Gastroesophageal sphincter (tissue), 4 donors: Measurements from ENCODE around the gene TMEM208. TPM values are rescaled to one million over a fixed set of nuclear protein-coding genes. Genes with fewer than 3 reads are reported as not detected.

Experiments used
- ATAC-seq: fragments of 150-250 bp; one replicate; pipeline ENCODE4 v1.9.1; 2016; ENCODE audit warnings: mild to moderate bottlenecking, moderate library complexity
- H3K27ac ChIP-seq, 4 donors: fragments of 200-600 bp; sonication (generic) in 3 of 4; 1 replicate in 3 of 4; 2 replicates in 1 of 4; pipeline ENCODE4 v1.5.1; 2016 to 2019
- H3K27me3 ChIP-seq: fragments of 200-600 bp; sonication (generic); one replicate; pipeline ENCODE4 v1.5.1; 2019
- H3K36me3 ChIP-seq, 2 donors: fragments of 200-600 bp; sonication (generic); one replicate each; pipeline ENCODE4 v1.5.1; 2019; ENCODE audit warnings: control low read depth in 1 of 2
- H3K4me1 ChIP-seq, 3 donors: fragments of 200-600 bp; sonication (generic); 1 replicate in 2 of 3; 2 replicates in 1 of 3; pipeline ENCODE4 v1.5.1; 2016 to 2019; ENCODE audit warnings: control low read depth in 2 of 3
- H3K4me3 ChIP-seq, 2 donors: fragments of 200-600 bp; sonication (generic); one replicate each; pipeline ENCODE4 v1.5.1; 2019; ENCODE audit warnings: mild to moderate bottlenecking in 1 of 2, moderate library complexity in 1 of 2
- H3K9me3 ChIP-seq, 3 donors: fragments of 200-600 bp; sonication (generic); one replicate each; pipeline ENCODE4 v1.5.1; 2017 to 2019; ENCODE audit warnings: control low read depth in 2 of 3
- EP300 ChIP-seq: sonication (generic); formaldehyde crosslinking; IDR thresholded peaks from one replicate; pipeline ENCODE4 v1.6.1; 2017; ENCODE audit warnings: antibody characterized with exemption, mild to moderate bottlenecking
- POLR2A ChIP-seq, 2 donors: fragments of 450-650 bp; IDR thresholded peaks; one replicate each; pipeline ENCODE4 v1.6.1; 2017; ENCODE audit warnings: antibody characterized with exemption in 2 of 2, mild to moderate bottlenecking in 2 of 2, moderate library complexity in 1 of 2
- POLR2AphosphoS5 ChIP-seq: sonication (generic); formaldehyde crosslinking; IDR thresholded peaks from one replicate; pipeline ENCODE4 v1.6.1; 2017; ENCODE audit warnings: antibody characterized with exemption
- WGBS, 2 donors: methylation state at CpG; one replicate each; pipeline ENCODE4 v1.1.5; 2018; ENCODE audit warnings: low coverage in 1 of 2; 5-methylcytosine and 5-hydroxymethylcytosine counted together
- small RNA-seq, 4 donors: library from RNA; depleted of rRNA; stranded (forward); fragments of <200 nt; gene quantifications; one replicate each; pipeline ENCODE3, GENCODE V24; 2016
- total RNA-seq, 4 donors: library from RNA; depleted of rRNA; stranded (reverse); fragments of >200 nt; gene quantifications; one replicate each; pipeline ENCODE4 v1.1.0, GENCODE V29; 2016
- TF ChIP-seq, protein P1 (sequence below), 4 experiments: fragments of 200-600 bp in 2 of 4; fragments of 450-650 bp in 2 of 4; sonication (generic) in 1 of 4; IDR thresholded peaks; one replicate each; pipeline ENCODE4 v1.5.1; 2017 to 2019; ENCODE audit warnings: antibody characterized with exemption in 4 of 4, mild to moderate bottlenecking in 2 of 4, moderate library complexity in 2 of 4

The TMEM208 gene
- total RNA-seq, 4 donors from 2014 or later: 15.4 to 34.7 (median 30.7) TPM

DNA sequence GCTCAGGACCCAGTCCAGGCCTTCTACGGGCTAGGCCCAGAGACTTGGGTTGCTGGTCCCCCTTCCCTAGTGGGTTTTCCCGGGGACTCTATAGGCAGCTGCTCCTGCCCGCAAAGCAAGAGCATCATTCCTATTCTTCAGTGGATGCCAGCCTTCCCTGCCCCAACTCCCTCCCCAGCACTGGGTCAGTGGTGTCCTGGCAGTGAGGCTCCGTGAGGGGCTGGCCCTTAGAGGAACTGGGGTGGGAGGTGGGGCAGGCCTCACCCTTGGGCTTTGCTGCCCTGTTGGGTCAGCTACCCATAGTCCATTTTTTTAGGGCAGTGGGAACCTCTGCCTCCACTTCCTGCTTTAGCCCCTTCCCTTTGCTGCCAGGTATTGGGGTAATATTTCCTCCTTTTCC, 44.5 kb downstream of the TMEM208 start:
- ATAC-seq: no peak
- TF ChIP-seq POLR2AphosphoS5 (no peak), EP300 (no peak), POLR2A (IDR thresholded peaks at IDR 0.05) (no peak)
- TF ChIP-seq, protein P1, sequence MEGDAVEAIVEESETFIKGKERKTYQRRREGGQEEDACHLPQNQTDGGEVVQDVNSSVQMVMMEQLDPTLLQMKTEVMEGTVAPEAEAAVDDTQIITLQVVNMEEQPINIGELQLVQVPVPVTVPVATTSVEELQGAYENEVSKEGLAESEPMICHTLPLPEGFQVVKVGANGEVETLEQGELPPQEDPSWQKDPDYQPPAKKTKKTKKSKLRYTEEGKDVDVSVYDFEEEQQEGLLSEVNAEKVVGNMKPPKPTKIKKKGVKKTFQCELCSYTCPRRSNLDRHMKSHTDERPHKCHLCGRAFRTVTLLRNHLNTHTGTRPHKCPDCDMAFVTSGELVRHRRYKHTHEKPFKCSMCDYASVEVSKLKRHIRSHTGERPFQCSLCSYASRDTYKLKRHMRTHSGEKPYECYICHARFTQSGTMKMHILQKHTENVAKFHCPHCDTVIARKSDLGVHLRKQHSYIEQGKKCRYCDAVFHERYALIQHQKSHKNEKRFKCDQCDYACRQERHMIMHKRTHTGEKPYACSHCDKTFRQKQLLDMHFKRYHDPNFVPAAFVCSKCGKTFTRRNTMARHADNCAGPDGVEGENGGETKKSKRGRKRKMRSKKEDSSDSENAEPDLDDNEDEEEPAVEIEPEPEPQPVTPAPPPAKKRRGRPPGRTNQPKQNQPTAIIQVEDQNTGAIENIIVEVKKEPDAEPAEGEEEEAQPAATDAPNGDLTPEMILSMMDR (IDR thresholded peaks at IDR 0.05): no peak
- Histone ChIP-seq H3K27me3 (peaks cover 10% of the 10 kb centered on the region), H3K4me1 (no peaks in the 10 kb centered on the region), H3K27ac (no peak overlapping the region), H3K36me3 (peaks cover 0 to 4% of the 10 kb centered on the region in 2 donors), H3K9me3 (no peaks in the 10 kb centered on the region), H3K4me3 (no peak overlapping the region)
- WGBS, 2 donors: 100% methylated on average over 1 of the region's 4 CpGs; no CpG with 5 or more reads in 1 of the 2 donors

DNA sequence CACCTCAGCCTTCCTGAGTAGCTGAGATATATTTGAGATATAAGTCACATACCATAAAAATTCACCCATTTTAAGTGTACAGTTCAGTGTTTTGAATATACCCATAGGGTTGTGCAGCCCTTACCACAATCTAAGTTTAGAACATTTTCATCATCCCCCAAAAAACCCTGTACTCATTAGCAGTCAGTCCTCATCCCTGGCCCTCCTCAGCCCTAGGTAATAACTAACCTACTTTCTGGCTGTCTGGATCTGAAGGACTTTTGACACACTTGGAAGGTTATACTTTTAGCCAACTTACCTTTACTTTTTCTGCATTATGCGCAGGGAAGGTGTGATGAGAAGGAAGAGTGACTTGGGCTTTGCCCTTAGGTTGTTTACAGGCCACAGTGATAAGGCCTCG, 48.4 kb downstream of the TMEM208 start:
- TF ChIP-seq EP300 (no peak), POLR2AphosphoS5 (no peak), POLR2A (IDR thresholded peaks at IDR 0.05) (no peak)
- TF ChIP-seq, protein P1 (IDR thresholded peaks at IDR 0.05): no peak
- no peak overlapping the region for H3K27ac ChIP-seq
- H3K4me3 ChIP-seq: no peak overlapping the region
- peaks cover 0 to 27% (median 11%) of the 10 kb centered on the region in 3 donors for H3K4me1 ChIP-seq
- no peak for ATAC-seq
- 100% methylated on average over 2 of the region's 2 CpGs; no CpG with 5 or more reads in 1 of the 2 donors for WGBS, 2 donors
- H3K27me3 ChIP-seq: no peaks in the 10 kb centered on the region
- no peaks in the 10 kb centered on the region for H3K9me3 ChIP-seq
- peaks cover 0 to 9% of the 10 kb centered on the region in 2 donors for H3K36me3 ChIP-seq

DNA sequence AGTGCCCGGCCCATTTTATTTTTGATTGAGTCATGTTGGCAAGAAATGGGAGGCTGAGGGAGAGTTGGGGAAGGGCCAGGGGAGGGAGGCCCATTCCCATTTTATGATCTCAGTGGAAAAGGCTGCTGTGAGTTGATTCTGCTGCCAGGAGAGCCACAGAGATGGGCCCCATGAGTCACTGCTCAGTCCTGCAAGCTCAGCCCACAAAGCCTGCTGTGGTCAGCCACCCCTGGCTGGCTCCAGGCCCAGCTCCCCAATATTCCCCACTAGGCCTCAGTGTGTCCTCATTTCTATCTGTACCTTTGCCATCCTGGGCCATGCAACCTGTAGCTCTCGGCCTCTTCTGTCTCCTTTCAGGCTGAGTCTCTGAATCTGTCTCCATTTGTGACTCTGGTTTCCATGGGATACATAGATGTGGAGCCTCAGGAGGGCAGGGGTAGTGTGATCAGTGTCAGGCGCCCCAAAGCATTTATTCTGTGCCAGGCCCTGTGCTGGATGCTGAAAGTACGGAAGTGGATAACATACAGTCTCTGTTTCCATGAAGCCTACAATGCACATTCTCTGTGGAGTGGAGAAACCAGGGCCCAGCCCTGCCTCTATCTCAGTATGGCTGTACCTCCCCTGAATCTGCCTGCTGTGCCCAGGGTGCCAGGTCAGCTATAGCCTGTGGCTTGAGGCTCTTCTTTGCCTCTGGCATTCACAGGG, 50.5 kb downstream of the TMEM208 start:
- Histone ChIP-seq H3K4me1 (peaks cover 0 to 27% (median 11%) of the 10 kb centered on the region in 3 donors), H3K27ac (peak overlapping the region in 3 of 4 donors; percentile 42 to 72 (median 71)), H3K36me3 (peaks cover 0 to 14% of the 10 kb centered on the region in 2 donors), H3K4me3 (no peak overlapping the region), H3K27me3 (no peaks in the 10 kb centered on the region), H3K9me3 (no peaks in the 10 kb centered on the region)
- WGBS, 2 donors: 80% methylated on average over 1 of the region's 4 CpGs; no CpG with 5 or more reads in 1 of the 2 donors
- peak; percentile 30 for ATAC-seq
- TF ChIP-seq, protein P1 (IDR thresholded peaks at IDR 0.05): no peak
- TF ChIP-seq EP300 (no peak), POLR2A (IDR thresholded peaks at IDR 0.05) (no peak), POLR2AphosphoS5 (no peak)

DNA sequence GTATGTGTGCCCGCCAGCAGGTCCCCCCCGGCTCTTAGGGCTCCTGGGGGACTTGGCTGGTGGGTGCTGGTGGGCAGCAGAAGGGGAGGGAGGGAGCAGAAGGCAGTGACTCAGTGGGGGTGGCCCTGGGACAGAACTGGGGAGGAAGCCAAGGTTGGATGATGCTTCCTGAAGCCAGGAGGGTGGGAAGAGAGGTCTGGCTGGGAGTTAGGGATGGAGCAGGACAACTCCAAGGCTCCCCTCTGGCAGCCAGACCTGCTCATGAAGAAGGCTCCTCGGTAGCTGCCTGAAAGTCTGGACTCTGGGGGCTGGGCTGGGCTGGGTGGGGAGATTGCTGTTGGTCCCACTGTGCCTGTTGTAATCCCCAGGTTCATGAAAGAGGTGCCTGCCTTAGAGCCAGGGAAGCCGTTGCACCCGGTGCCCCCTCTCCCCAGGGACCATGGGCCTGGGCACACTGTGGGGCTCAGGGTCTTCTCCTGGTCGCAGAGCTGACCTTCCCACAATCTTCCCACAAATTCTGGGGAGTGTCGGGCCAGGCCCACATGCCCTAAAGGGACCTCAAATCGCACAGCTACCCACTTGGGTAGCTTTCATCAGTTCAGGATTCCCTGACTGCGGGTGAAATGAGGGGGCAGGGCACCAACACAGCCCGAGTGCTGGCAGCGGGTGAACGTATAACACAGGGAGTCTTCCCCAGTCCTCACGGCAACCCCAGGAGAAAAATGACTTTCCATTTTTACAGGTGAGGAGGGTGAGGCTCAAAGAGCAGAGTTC, 51.3 kb downstream of the TMEM208 start:
- Histone ChIP-seq H3K36me3 (peaks cover 0 to 15% of the 10 kb centered on the region in 2 donors), H3K4me1 (peaks cover 0 to 27% (median 11%) of the 10 kb centered on the region in 3 donors), H3K9me3 (no peaks in the 10 kb centered on the region), H3K27ac (peak overlapping the region in 3 of 4 donors; percentile 63 to 72 (median 71)), H3K27me3 (no peaks in the 10 kb centered on the region), H3K4me3 (peak overlapping the region; percentile 39 to 72)
- TF ChIP-seq EP300: no peak
- TF ChIP-seq POLR2A (IDR thresholded peaks at IDR 0.05): no peak
- TF ChIP-seq POLR2AphosphoS5: no peak
- TF ChIP-seq, protein P1 (IDR thresholded peaks at IDR 0.05): no peak
- no peak for ATAC-seq
- no CpG with 5 or more reads among the region's 13 CpGs for WGBS, 2 donors

Small RNAs within 50 kb of the gene (small RNA-seq; reads per million reads assigned to genes)
- 23.4 to 41.2 (median 29.7) reads per million in 4 donors for gene MIR328

Other genes with a start within 250 kb of the TMEM208 start
- 1 to 10 TPM; 1.2 to 6.1 (median 2.6) TPM for gene CES4A, start 238.5 kb upstream of the TMEM208 start, total RNA-seq
- gene CBFB, start 198.0 kb upstream of the TMEM208 start, total RNA-seq: 10 to 100 TPM; 26.5 to 39.3 (median 27.5) TPM
- 10 to 100 TPM; 10.9 to 20.4 (median 13.3) TPM for gene PHAF1, start 117.2 kb upstream of the TMEM208 start, total RNA-seq
- gene B3GNT9, start 76.1 kb upstream of the TMEM208 start, total RNA-seq: 10 to 100 TPM; 16.3 to 33.6 (median 23.1) TPM
- 10 to 100 TPM; 26.1 to 39.7 (median 28.9) TPM for gene TRADD, start 67.2 kb upstream of the TMEM208 start, total RNA-seq
- 10 to 100 TPM in 3 of 4 donors, 1 to 10 TPM in 1; 6.9 to 18.8 (median 14.2) TPM for gene FBXL8, start 67.2 kb upstream of the TMEM208 start, total RNA-seq
- gene HSF4, start 62.4 kb upstream of the TMEM208 start, total RNA-seq: 100 to 1,000 TPM in 1 of 4 donors, 10 to 100 TPM in 2, 1 to 10 TPM in 1; 7.7 to 110 (median 59.4) TPM
- gene NOL3, start 56.6 kb upstream of the TMEM208 start, total RNA-seq: 10 to 100 TPM; 23.0 to 78.9 (median 49.9) TPM
- 10 to 100 TPM in 2 of 4 donors, 1 to 10 TPM in 2; 6.7 to 37.4 (median 19.2) TPM for gene MATCAP1, start 43.2 kb upstream of the TMEM208 start, total RNA-seq
- 1 to 10 TPM; 1.6 to 6.1 (median 2.6) TPM for gene EXOC3L1, start 37.0 kb upstream of the TMEM208 start, total RNA-seq
- 10 to 100 TPM; 55.0 to 89.8 (median 76.2) TPM for gene E2F4, start 35.0 kb upstream of the TMEM208 start, total RNA-seq
- gene ELMO3, start 28.0 kb upstream of the TMEM208 start, total RNA-seq: 1 to 10 TPM in 2 of 4 donors, under 1 TPM in 2; 0.15 to 3.9 (median 1.3) TPM
- 10 to 100 TPM in 3 of 4 donors, 1 to 10 TPM in 1; 9.7 to 15.5 (median 12.9) TPM for gene FHOD1, start 20.4 kb downstream of the TMEM208 start, total RNA-seq
- gene SLC9A5, start 21.8 kb downstream of the TMEM208 start, total RNA-seq: under 1 TPM; 0.13 to 0.93 (median 0.21) TPM
- gene PLEKHG4, start 52.4 kb downstream of the TMEM208 start, total RNA-seq: 10 to 100 TPM in 1 of 4 donors, 1 to 10 TPM in 3; 3.0 to 14.4 (median 6.1) TPM
- under 1 TPM in 2 of 4 donors, not detected in 2; 0.13 to 0.19 TPM for gene KCTD19, start 99.6 kb downstream of the TMEM208 start, total RNA-seq
- gene LRRC36, start 99.7 kb downstream of the TMEM208 start, total RNA-seq: under 1 TPM in 1 of 4 donors, not detected in 3; 0.27 TPM
- 100 to 1,000 TPM in 1 of 4 donors, 10 to 100 TPM in 3; 14.8 to 111 (median 55.0) TPM for gene TPPP3, start 166.4 kb downstream of the TMEM208 start, total RNA-seq
- 10 to 100 TPM in 3 of 4 donors, 1 to 10 TPM in 1; 7.5 to 26.7 (median 17.3) TPM for gene ZDHHC1, start 189.3 kb downstream of the TMEM208 start, total RNA-seq
- 1 to 10 TPM in 1 of 4 donors, under 1 TPM in 2, not detected in 1; 0.19 to 2.1 (median 0.27) TPM for gene HSD11B2, start 204.0 kb downstream of the TMEM208 start, total RNA-seq